Hematopoietic multipotent progenitor cell (in vitro differentiated cells): ENCODE measurements around the gene YIF1B. TPM values are rescaled to one million over a fixed set of nuclear protein-coding genes. Genes with fewer than 3 reads are reported as not detected.
"Not testable (repeated sequence)": the region's sequence is repeated elsewhere in the genome, so short reads cannot be mapped to it uniquely, and the experiment has no call there.

Experiments used
- DNase-seq, 3 donors: peaks; one replicate each; pipeline ENCODE4 v3.0.0-alpha.2; 2011 to 2015; ENCODE audit warnings: low read depth in 2 of 3, low spot score in 2 of 3
- total RNA-seq: library from RNA; depleted of rRNA; stranded (reverse); fragments of >200 nt; gene quantifications from one replicate; pipeline ENCODE4 v1.2.3, GENCODE V29; 2012

The YIF1B gene, protein sequence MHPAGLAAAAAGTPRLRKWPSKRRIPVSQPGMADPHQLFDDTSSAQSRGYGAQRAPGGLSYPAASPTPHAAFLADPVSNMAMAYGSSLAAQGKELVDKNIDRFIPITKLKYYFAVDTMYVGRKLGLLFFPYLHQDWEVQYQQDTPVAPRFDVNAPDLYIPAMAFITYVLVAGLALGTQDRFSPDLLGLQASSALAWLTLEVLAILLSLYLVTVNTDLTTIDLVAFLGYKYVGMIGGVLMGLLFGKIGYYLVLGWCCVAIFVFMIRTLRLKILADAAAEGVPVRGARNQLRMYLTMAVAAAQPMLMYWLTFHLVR
- total RNA-seq: 100 TPM

DNA sequence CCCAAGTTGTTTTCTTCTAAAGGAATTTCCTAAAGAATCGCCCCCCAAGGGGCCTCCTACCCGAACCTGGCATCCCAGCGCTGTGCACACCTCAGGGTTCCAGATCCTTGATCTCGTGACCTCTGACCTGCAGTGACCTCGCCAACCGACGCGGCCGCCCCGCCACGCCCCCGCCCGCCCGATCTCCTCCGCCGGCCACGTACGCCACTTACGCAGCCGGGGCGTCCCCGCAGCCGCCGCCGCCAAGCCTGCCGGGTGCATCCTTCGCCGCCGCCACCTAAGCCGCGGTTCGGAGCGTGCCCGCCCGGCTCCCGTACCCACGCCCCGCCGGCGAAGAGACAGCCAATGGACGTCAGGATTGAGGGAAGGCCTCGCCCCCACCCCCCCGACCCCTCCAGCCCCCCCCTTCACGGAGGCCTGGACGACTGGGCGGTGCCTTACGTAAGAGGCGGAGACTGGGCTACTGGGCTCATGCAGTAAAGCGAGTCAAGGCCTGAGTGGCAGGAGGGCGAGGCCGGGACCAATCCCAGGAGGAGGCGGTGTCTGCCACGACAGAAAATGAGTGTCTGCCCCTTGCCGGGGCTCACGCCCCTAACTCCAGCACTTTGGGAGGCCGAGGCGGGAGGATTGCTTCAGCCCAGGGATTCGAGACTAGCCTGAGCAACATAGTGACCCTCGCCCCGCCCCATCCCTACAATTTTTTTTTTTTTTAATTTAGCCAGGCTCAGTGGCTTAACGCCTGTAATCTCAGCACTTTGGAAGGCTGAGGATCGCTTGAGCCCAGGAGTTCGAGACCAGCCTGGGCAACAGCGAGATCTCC is at the start of gene YIF1B:
Gene YIF1B (minus strand): TSS at position 291 of the 820 bp plus-strand sequence. CDS start 30 bp downstream, at position 261.
- peak; percentile 87 to 97 (median 95) for DNase-seq

DNA sequence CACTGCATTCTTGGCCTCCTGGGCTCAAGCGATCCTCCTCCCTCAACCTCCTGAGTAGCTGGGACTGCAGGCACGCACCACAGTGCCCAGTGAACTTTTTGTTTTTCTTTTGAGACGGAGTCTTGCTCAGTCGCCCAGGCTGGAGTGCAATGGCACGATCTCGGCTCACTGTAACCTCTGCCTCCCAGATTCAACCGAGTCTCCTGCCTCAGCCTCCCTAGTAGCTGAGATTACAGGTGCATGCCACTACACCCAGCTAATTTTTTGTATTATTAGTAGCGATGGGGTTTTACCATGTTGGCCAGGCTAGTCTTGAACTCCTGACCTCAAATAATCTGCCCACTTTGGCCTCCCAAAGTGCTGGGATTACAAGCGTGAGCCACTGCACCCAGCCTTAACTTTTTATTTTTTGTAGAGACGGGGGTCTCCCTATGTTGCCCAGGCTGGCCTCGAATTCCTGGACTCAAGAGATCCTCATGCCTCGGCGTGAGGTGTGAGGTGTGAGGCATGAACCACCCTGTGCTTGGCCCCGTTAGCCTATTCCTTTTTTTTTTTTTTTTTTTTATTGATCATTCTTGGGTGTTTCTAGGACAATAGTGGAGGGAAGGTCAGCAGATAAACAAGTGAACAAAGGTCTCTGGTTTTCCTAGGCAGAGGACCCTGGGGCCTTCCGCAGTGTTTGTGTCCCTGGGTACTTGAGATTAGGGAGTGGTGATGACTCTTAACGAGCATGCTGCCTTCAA is 47.4 kb upstream of the YIF1B start:
- DNase-seq: not testable (repeated sequence)

DNA sequence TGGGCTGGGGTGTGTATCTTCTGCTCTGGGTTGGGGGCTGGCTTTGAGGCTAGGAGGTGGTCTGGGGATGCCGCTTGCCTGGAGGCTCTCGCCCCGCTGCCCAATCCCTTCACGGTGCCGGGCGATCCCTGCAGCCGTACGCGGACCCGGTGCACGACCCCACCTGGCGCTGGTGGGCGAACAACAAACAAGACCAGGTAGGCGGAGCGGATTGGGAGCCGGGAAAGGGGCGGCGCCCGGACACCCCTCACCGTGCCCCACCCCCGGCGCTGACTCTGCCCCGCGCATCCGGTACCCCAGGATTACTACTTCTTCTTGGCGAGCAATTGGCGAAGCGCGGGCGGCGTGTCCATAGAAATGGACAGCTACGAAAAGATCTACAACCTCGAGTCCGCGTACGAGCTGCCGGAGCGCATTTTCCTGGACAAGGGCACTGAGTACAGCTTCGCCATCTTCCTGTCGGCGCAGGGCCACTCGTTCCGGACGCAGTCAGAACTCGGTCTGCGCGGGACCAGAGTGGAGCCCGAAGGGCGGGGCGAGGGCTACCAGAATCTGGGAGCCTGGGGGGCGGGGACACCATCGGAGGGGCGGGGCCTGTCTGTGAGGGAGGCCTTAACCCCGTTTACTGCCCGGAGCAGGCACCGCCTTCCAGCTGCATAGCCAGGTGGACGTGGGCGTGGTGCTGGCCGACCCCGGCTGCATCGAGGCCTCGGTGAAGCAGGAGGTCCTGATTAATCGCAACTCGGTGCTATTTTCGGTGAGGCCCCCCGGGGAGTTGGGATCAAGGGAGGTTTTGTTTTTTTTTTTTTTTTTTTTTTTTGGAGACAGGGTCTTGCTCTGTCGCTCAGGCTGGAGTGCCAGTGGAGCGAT is 46.6 kb upstream of the YIF1B start:
- peak in 2 of 3 donors; percentile 85 to 89 for DNase-seq

DNA sequence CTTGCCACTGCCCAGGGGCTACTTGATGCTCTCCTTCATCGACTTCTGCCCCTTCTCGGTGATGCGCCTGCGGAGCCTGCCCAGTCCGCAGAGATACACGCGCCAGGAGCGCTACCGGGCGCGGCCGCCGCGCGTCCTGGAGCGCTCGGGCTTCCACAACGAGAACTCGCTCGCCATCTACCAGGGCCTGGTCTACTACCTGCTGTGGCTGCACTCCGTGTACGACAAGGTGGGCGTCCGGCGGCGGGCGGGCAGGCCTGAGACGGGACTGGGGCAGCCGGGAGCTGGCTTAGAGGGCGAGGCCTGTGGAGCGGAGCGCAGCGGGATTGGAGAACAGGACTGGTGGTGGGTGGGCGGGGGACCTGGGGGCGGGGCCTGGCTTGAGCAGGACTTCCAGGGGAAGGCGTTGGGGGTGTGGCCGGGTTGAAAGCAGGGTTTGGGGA is 45.9 kb upstream of the YIF1B start:
- peak in 2 of 3 donors; percentile 90 to 93 for DNase-seq

DNA sequence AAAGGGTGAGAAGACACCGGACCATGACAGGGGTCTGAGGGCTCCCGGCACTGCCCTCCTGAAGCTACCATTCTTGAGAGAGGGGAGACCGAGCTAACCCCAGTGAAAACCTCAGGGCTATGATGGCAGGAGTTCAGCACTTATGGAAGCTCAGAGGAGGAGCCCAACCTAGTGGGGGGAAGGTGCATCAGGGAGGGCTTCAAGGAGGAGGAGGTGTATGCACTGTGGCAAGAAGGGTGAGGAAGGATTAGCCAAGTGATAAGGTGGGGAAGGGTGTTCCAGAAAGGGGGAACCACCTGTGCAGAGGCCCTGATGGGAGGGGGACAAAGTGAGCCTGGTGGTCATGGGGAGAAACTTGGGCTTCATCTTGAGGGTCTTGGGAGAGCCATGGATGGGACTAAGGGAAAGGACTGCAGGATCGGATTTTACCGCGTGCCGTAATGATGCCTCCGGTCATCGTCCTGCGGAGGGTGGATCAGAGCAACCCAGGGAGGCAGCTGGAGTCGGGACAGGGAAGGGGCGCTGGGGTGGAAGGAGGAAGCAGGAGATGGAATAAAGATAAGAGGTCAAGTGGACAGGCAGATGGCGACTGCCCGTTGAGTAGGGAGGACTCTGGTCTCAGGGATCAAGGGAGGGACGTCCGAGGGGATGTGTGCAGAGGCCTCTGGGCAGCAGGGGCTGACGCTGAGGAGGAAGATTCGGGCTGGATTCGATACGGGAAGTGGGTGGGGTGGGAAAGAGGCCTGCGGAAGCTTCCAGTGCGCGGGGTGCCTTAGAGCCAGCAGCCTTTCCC is 45.3 kb upstream of the YIF1B start:
- no peak for DNase-seq

DNA sequence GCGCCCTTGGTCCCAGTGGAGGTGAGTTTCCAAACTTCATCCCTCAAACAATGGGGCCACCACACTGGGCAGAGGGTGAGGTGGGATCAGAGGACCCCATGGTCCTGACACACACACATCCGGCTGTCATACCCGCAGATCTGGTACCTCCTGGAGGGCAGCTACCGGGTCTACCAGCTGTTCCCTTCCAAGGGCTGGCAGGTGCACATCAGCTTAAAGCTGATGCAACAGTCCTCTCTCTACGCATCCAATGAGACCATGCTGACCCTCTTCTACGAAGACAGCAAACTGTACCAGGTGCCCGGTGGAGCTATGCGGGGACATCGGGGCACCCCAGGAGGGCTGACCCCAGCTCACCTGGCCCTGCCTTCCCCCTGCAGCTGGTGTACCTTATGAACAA is 44.6 kb upstream of the YIF1B start:
- no peak for DNase-seq

DNA sequence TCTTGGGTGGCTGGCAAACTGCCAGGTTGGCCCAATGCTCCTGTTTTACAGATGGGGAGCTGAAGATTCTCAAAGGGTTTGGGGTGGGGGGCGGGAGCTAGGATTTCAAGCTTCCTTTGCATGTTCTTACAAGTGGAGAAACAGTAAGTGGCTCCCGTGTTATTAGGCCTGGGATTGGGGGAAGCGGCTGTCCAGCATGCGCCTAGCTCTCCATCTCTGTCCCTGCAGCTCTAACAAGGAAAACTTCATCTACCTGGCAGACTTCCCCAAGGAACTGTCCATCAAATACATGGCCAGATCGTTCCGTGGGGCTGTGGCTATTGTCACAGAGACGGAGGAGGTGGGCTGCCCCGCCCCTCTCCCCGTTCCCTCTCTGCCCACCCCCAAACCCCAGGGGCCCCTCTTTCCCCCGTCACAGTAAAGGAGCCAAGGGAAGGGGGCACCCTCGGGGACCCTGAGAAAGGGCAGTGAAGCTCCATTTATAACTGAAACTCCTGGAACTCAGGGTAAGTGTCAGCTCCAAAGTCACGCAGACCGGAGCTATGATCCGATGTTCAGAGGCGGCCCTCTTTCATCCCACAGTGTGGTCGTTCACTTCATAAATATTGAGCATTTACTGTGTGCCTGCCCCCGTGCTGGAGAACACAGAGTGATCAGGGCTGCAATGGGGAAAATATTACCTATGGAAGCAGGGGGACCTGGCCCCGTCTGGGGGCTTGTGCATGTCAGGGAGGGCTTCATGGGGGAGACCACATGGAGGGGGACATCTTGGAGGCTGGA is 43.7 kb upstream of the YIF1B start:
- DNase-seq: no peak

DNA sequence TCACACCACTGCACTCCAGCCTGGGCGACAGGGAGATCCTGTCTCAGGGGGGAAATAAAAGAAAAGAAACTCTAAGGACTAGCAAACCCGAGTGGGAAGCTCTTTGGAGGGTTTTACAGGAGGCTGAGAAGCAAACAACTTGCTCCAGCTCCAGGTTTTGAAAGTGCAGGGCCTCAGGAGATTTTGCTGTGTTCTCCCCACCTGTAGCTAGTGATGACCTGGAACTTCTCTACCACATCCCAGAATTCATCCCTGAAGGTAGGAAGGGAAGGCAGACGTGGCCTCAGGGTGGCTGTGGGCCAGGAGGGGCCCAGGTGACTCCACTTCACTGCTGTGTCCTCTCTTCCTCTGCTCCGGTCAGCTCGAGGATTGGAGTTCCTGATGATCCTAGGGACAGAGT is 42.3 kb upstream of the YIF1B start:
- no peak for DNase-seq

DNA sequence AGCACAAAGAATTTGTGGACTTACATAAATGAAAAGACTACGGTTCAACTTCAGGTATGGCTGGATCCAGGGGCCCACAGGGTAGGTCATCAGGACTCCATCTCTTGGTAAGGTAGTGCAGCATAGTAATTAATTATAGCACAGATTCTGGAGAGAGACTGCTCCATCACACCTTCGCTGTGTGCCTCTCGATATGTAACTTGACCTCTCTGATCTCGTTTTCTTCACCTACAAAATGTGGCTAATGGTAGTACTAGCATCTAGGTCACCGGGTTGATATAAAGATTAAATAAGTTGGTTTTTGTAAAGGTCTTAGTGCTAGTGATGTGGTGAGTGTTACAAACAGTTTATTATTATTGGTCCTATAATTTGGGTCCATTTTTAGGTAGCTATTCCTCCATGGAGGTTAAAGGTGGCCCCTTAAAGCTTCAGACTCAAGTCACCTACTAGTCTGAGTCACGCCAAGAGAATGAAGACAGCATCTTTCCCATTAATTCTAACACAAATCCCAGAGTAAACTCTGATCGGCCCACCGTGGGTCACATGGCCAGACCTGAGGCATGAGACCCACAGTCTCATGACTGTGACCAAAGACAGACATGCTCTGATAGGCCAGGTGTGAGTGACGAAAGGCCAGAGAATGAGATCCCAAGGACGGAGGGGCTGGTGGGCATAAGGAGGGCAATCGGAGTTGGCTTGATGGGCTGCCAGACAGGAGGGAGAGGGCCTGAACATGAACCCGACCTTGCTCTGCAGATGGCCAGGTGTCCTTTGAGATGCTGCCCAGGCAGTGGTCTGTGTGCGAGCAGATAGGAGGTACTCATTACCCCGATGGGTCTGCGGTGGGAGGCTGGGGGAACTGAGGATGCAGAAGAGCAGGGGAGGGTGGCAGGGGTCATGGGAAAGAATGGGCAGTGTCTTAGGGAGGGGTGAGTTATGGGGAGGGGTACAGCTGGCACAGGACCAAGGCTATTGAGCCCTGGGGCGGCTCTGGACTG is 40.3 kb upstream of the YIF1B start:
- no peak for DNase-seq

DNA sequence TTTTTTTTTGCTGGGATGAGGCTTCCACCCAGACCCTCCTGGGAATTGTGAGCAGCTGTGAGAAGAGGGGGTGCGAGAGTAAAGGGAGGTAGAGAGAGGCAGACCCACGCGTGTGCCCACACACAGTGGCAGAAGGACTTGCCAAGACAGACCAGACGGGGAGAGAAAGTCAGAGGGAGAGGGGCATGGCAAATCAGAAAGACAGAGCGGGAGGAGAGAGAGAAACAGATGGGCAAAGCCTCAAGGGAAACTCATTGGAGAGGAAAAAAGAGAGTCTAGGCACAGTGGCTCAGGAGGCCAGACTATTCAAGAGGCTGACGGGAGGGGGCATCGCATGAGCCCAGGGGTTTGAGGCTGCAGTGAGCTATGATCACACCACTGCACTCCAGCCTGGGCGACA is 36.9 kb upstream of the YIF1B start:
- no peak for DNase-seq

DNA sequence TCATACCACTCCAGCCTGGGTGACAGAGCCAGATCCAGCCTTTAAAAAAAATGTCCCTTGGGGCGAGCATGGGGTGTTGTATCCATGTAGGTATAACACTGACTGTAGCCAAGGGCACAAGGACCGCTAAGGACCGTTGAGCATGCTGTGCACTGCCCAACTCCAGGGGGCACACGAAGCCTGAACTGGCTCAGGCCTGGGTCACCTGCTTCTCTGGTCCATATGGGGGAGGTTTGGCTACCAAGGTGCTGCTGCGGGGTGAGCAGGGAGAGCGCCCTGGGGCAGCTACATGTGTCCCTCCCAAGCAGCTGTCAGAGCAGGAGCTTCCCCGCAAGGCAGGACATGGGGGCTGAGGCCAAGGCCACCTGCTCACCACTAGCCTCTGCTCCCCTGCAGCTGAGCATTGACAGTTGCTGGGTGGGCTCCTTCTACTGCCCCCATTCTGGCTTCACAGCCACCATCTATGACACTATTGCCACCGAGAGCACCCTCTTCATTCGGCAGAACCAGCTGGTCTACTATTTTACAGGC is 36.2 kb upstream of the YIF1B start:
- DNase-seq: no peak

DNA sequence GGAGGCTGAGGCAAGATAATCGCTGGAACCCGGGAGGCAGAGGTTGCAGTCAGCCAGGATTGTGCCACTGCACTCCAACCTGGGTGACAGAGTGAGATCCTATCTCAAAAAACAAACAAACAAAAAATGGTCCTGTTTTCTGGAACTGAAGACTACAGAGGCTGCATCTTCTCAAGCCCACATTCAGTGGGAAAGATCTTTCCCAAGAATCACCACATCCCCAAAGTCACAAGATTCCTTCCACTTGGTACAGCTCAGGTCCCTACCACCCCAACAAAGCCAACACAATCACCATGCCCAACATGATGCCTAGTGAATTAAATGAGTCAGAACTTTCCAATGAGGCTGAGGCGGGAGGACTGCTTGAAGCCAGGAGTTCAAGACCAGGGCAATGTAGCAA is 35.1 kb upstream of the YIF1B start:
- no peak for DNase-seq

DNA sequence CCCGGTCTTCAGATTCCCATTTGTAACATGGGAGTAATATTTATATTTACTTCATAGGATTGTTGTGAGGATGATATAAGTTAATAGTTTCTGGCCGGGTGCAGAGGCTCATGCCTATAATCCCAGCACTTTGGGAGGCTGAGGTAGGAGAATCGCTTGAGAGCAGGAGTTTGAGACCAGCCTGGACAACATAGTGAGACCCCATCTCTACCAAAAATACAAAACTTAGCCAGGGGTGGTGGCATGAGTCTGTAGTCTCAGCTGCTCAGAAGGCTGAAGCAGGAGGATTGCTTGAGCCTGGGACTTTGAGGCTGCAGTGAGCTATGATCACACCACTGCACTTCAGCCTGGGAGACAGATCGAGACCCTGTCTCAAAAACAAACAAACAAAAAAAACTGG is 31.1 kb upstream of the YIF1B start:
- no peak for DNase-seq

DNA sequence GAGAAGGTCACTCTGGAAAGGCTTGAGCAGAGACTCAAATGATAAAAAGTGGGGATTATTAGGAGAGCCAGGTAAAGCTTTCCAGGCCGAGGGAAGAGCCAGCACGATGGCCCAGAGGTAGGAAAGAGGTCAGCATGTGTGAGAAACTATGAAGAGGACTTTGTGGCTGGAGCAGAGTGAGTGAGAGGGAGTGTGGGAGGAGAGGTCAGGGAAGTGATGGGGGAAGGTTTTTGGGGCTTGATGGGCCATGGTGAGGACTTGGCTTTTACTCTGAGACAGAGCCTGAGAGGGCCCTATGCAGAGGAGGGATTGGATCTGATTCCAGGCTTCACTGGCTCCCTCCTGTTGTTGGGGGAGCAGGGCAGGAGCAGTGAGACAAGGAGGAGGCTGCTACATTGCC is 25.2 kb upstream of the YIF1B start:
- DNase-seq: no peak

DNA sequence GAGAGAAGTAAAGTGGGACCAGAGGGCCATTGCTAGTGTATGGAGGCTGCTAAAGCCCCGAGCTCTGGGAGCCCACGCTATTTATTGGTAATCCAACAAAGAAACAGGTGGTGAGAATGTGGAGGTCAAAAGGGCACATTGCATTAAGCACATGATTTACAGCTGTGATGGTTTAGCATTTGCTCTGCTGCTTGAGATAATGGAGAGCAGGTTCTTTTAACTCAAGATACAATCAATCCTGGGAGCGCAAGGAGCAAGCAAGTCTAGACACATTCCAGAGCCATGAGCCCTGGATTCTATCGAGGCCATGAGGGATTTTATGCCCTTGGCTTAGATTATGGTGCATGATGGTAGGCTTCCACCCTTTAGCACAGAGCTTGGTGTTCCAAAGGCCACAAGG is 23.3 kb upstream of the YIF1B start:
- not testable (repeated sequence) for DNase-seq

DNA sequence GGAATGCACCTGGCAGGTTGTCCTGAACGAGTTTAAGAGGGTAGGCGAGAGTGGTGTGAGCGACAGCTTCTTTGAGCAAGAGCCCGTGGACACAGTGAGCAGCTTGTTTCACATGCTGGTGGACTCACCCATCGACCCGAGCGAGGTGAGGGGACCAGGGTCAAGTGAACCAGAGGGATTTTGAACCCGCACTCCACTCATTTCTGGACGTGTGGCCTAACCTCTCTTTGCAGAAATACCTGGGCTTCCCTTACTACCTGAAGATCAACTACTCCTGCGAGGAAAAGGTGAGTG is 21.6 kb upstream of the YIF1B start:
- no peak for DNase-seq

DNA sequence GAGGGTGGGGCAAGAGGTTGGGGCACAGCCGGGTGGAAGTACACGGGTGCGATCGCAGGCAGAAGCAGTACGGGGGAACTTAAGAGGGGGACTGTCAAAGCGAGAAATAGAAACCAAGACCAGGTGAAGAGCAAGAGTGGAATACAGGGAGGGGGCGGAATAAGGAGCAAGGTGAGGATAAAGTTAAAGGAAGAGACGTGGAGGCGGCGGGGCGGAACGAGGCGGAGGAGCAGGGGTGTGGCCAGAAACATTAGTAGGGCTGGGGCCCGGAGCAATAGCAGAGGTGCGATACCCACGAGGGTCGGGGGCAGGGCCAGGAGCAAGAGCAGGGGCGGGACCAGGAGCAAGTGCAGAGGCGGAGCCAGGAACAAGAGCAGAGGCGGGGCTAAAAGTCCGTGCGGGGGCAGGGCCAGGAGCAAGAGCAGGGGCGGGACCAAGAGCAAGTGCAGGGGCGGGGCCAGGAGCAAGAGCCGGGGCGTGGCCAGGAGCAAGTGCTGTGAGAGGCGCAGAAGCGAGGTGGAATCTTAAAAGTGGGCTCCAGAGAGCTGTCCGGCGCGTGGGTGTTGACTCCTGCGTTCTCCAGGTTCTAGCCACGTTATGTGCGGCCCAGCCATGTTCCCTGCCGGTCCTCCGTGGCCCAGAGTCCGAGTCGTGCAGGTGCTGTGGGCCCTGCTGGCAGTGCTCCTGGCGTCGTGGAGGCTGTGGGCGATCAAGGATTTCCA is 21.1 kb upstream of the YIF1B start:
- peak; percentile 84 to 97 (median 96) for DNase-seq
